GM15510 (cell line): ENCODE results near the gene OR3A3.

Experiments
- POLR2A ChIP-seq: IDR thresholded peaks from 3 replicates; pipeline ENCODE4 v1.6.1; 2011; ENCODE audit warnings: borderline replicate concordance; ENCODE audit not compliant: insufficient read length; ENCODE audit errors: extremely low read depth

Gene OR3A3

GRCh38 chr17:3469529-3469928 lies 58.4 kb downstream of the OR3A3 start:
- no peak for TF ChIP-seq POLR2A

- TF ChIP-seq POLR2A: no peak
These were observed 60.4 kb downstream of the OR3A3 start, which contains the start of gene SPATA22 for GRCh38 chr17:3471599-3471998. TSS of gene SPATA22 (minus strand) at chr17:3471819. CDS start at chr17:3469325, 2,494 bp downstream.

- no peak for TF ChIP-seq POLR2A
These were observed 61.0 kb downstream of the OR3A3 start for GRCh38 chr17:3472137-3472536.
